H1 (cell line): ENCODE measurements around the gene ZBTB2. TPM values are rescaled to one million over a fixed set of nuclear protein-coding genes. Genes with fewer than 3 reads are reported as not detected.
A peak's percentile ranks its signal among the peaks of the same experiment; 100 is the strongest.

Experiments used
- CTCF ChIA-PET: fragments of 300-600 bp; sonication (Branson Sonifier 250); formaldehyde crosslinking; loops from one replicate; lab custom pipeline; 2021; ENCODE audit not compliant: partially characterized antibody; lab: Charles Lee
- POLR2A ChIA-PET: fragments of 300-600 bp; sonication (Branson Sonifier 250); formaldehyde crosslinking; loops from one replicate; lab custom pipeline; 2021; ENCODE audit warnings: inconsistent platforms; ENCODE audit not compliant: partially characterized antibody; lab: Charles Lee
- DNase-seq, 2 experiments: peaks; one replicate each; pipeline versions ENCODE4 v3.0.0 to v3.0.0-alpha.2; 2010 to 2022; ENCODE audit warnings: low spot score in 2 of 2, low read depth in 1 of 2, mixed read lengths in 1 of 2
- FAIRE-seq: peaks from 2 replicates; lab custom pipeline; 2011; peaks lifted over from hg19 to GRCh38; lab: Jason Lieb, UNC
- H2AFZ ChIP-seq: 2 replicates; pipeline ENCODE4 v1.8.1; 2012; ENCODE audit warnings: low read length, inconsistent platforms
- H2AK5ac ChIP-seq: 2 replicates; pipeline ENCODE4 v1.6.1; 2013; ENCODE audit warnings: low read depth, low read length
- H2BK120ac ChIP-seq: replicated peaks from 2 replicates; pipeline ENCODE3; 2013; ENCODE audit warnings: low read depth, low read length, inconsistent platforms
- H2BK12ac ChIP-seq: 2 replicates; pipeline ENCODE4 v1.6.1; 2013; ENCODE audit warnings: low read depth, low read length
- H2BK15ac ChIP-seq: 2 replicates; pipeline ENCODE4 v1.6.1; 2013; ENCODE audit warnings: low read length
- H2BK20ac ChIP-seq: 2 replicates; pipeline ENCODE4 v1.6.1; 2013; ENCODE audit warnings: low read length
- H2BK5ac ChIP-seq: 2 replicates; pipeline ENCODE4 v1.6.1; 2013; ENCODE audit warnings: low read depth, low read length
- H3K14ac ChIP-seq: 2 replicates; pipeline ENCODE4 v1.6.1; 2013; ENCODE audit warnings: inconsistent platforms; ENCODE audit not compliant: insufficient read length
- H3K18ac ChIP-seq: 2 replicates; pipeline ENCODE4 v1.6.1; 2013; ENCODE audit warnings: low read length; ENCODE audit errors: extremely low read depth
- H3K23ac ChIP-seq: 2 replicates; pipeline ENCODE4 v1.6.1; 2013; ENCODE audit warnings: inconsistent platforms; ENCODE audit not compliant: insufficient read length
- H3K23me2 ChIP-seq: 2 replicates; pipeline ENCODE4 v1.6.1; 2013; ENCODE audit warnings: low read depth, low read length
- H3K27ac ChIP-seq: 2 replicates; pipeline ENCODE4 v1.6.1; 2011; ENCODE audit warnings: low read depth, low read length, inconsistent platforms
- H3K27me3 ChIP-seq, 4 experiments: replicated peaks in 1 of 4; 1 replicate in 1 of 4; 2 replicates in 3 of 4; pipeline versions ENCODE4 v1.6.1 to v1.8.1; 2011 to 2013; ENCODE audit warnings: low read length in 3 of 4, mild to moderate bottlenecking in 3 of 4, inconsistent platforms in 2 of 4, mixed read lengths in 2 of 4, moderate library complexity in 1 of 4; ENCODE audit not compliant: control insufficient read depth in 3 of 4, insufficient read depth in 3 of 4; ENCODE audit errors: extremely low read depth in 1 of 4
- H3K36me3 ChIP-seq, 4 experiments: 2 replicates each; pipeline versions ENCODE4 v1.6.1 to v1.8.1; 2011 to 2013; ENCODE audit warnings: mild to moderate bottlenecking in 4 of 4, low read length in 3 of 4, moderate library complexity in 2 of 4, control low read depth in 1 of 4, inconsistent platforms in 1 of 4; ENCODE audit not compliant: insufficient read depth in 4 of 4, control insufficient read depth in 2 of 4
- H3K4ac ChIP-seq: replicated peaks from 2 replicates; pipeline ENCODE3; 2013; ENCODE audit warnings: low read length, low read depth, mixed read lengths, inconsistent platforms; ENCODE audit not compliant: insufficient read length
- H3K4me1 ChIP-seq, 4 experiments: replicated peaks in 1 of 4; 1 replicate in 1 of 4; 2 replicates in 3 of 4; pipeline versions ENCODE4 v1.6.1 to v1.8.1; 2011 to 2013; ENCODE audit warnings: low read length in 3 of 4, inconsistent platforms in 2 of 4, mixed read lengths in 1 of 4; ENCODE audit not compliant: insufficient read depth in 4 of 4, control insufficient read depth in 3 of 4
- H3K4me2 ChIP-seq, 2 experiments: 2 replicates each; pipeline versions ENCODE4 v1.6.1 to v1.8.1; 2011 to 2013; ENCODE audit warnings: low read depth in 2 of 2, low read length in 2 of 2, control low read depth in 1 of 2, inconsistent platforms in 1 of 2, mild to moderate bottlenecking in 1 of 2; ENCODE audit not compliant: insufficient read depth in 1 of 2
- H3K4me3 ChIP-seq, 4 experiments: fragments of 200-600, 300-600 bp in 1 of 4; sonication (generic), shearing (Covaris generic), sonication (Bioruptor Twin) in 1 of 4; 2 replicates each; pipeline versions ENCODE4 v1.5.1 to v1.8.1; 2011 to 2016; ENCODE audit warnings: low read length in 4 of 4, low read depth in 3 of 4, control low read depth in 2 of 4, inconsistent platforms in 2 of 4, mild to moderate bottlenecking in 2 of 4, mixed read lengths in 1 of 4, moderate library complexity in 1 of 4; ENCODE audit not compliant: insufficient read depth in 2 of 4; ENCODE audit errors: extremely low read depth in 1 of 4
- H3K56ac ChIP-seq: replicated peaks from 2 replicates; pipeline ENCODE3; 2013; ENCODE audit warnings: low read depth, mild to moderate bottlenecking, mixed read lengths, low read length, inconsistent platforms; ENCODE audit not compliant: insufficient read length
- H3K79me1 ChIP-seq: 2 replicates; pipeline ENCODE4 v1.6.1; 2013; ENCODE audit warnings: low read depth, low read length, control low read depth
- H3K79me2 ChIP-seq, 2 experiments: 2 replicates each; pipeline versions ENCODE4 v1.6.1 to v1.8.1; 2012 to 2013; ENCODE audit warnings: low read length in 2 of 2, mild to moderate bottlenecking in 2 of 2, inconsistent platforms in 1 of 2; ENCODE audit not compliant: insufficient read depth in 2 of 2, control insufficient read depth in 1 of 2
- H3K9ac ChIP-seq, 4 experiments: replicated peaks in 1 of 4; 1 replicate in 1 of 4; 2 replicates in 3 of 4; pipeline versions ENCODE4 v1.6.1 to v1.8.1; 2011 to 2013; ENCODE audit warnings: low read depth in 3 of 4, low read length in 3 of 4, control low read depth in 2 of 4, mild to moderate bottlenecking in 2 of 4, moderate library complexity in 2 of 4, inconsistent platforms in 1 of 4; ENCODE audit errors: extremely low read depth in 1 of 4
- H3K9me3 ChIP-seq, 2 experiments: 2 replicates each; pipeline versions ENCODE4 v1.6.1 to v1.8.1; 2012 to 2013; ENCODE audit warnings: mild to moderate bottlenecking in 2 of 2, moderate library complexity in 2 of 2, control low read depth in 1 of 2, inconsistent platforms in 1 of 2, low read depth in 1 of 2, low read length in 1 of 2, mixed read lengths in 1 of 2; ENCODE audit not compliant: insufficient read depth in 2 of 2
- H4K20me1 ChIP-seq, 2 experiments: replicated peaks in 1 of 2; 2 replicates each; pipeline versions ENCODE3 to v1.8.1; 2011 to 2013; ENCODE audit warnings: inconsistent platforms in 2 of 2, low read length in 2 of 2, mild to moderate bottlenecking in 1 of 2; ENCODE audit not compliant: insufficient read depth in 2 of 2, control insufficient read depth in 1 of 2
- H4K5ac ChIP-seq: 2 replicates; pipeline ENCODE4 v1.6.1; 2013; ENCODE audit warnings: low read length, low read depth, mixed read lengths, inconsistent platforms; ENCODE audit not compliant: insufficient read length
- H4K8ac ChIP-seq: 2 replicates; pipeline ENCODE4 v1.8.0; 2013; ENCODE audit warnings: mild to moderate bottlenecking, moderate library complexity, low read length, inconsistent platforms; ENCODE audit not compliant: insufficient read depth; ENCODE audit errors: extremely low read depth
- H4K91ac ChIP-seq: replicated peaks from 2 replicates; pipeline ENCODE3; 2013; ENCODE audit warnings: low read length, mixed read lengths, inconsistent platforms; ENCODE audit not compliant: insufficient read length
- CEBPB ChIP-seq: IDR thresholded peaks from 2 replicates; pipeline ENCODE4 v1.6.1; 2012; ENCODE audit warnings: low read depth, low read length
- CHD1 ChIP-seq: IDR thresholded peaks from 2 replicates; pipeline ENCODE4 v1.6.1; 2012; ENCODE audit warnings: low read depth, low read length, improper control_type of control experiment
- CREB1 ChIP-seq: IDR thresholded peaks from 2 replicates; pipeline ENCODE4 v1.6.1; 2012; ENCODE audit warnings: inconsistent platforms
- KDM1A ChIP-seq: fragments of 200-600, 300-600 bp; sonication (generic); IDR thresholded peaks from 2 replicates; pipeline ENCODE4 v1.7.1; 2016; ENCODE audit warnings: mild to moderate bottlenecking, low read length, borderline replicate concordance
- WGBS, 2 experiments: shearing (Covaris generic) in 1 of 2; methylation state at CpG; one replicate each; pipeline versions ENCODE4 v1.1.6 to v1.1.7; 2013 to 2015; ENCODE audit warnings: low lambda C conversion rate in 2 of 2, mixed read lengths in 2 of 2, inconsistent platforms in 1 of 2, low coverage in 1 of 2, missing lambda C conversion rate in 1 of 2; ENCODE audit not compliant: insufficient replicate concordance in 2 of 2, insufficient coverage in 1 of 2, insufficient read length in 1 of 2; ENCODE audit errors: extremely low coverage in 1 of 2, missing lambda C conversion rate in 1 of 2; 5-methylcytosine and 5-hydroxymethylcytosine counted together
- polyA plus RNA-seq, 7 experiments: library from polyadenylated mRNA; depleted of rRNA in 3 of 7; stranded (reverse) in 5 of 7; unstranded in 2 of 7; fragments of >200 nt in 5 of 7; fragments of 200-250 nt in 2 of 7; gene quantifications; 1 replicate in 5 of 7; 2 replicates in 1 of 7; 4 replicates in 1 of 7; pipeline versions ENCODE4 v1.2.1 to v1.2.3, GENCODE V29; 2011 to 2013; ENCODE audit warnings: missing spikeins in 2 of 7, mixed read lengths in 2 of 7
- total RNA-seq: library from RNA; stranded (reverse); fragmentation: NEBNext Ultra II Directional; extraction: Animal tissue kit (Norgen Biotek cat#: 25700); gene quantifications from 2 replicates; pipeline ENCODE4 v1.2.1, GENCODE V29; 2021
- TF ChIP-seq, protein P1 (sequence below): IDR thresholded peaks from 2 replicates; pipeline ENCODE4 v1.6.1; 2011; ENCODE audit warnings: low read depth, mild to moderate bottlenecking, low read length; ENCODE audit not compliant: insufficient read depth

The ZBTB2 gene
- total and polyA plus RNA-seq, 2 of the 8 experiments (the other 6 are each of a cell fraction or from before 2014, with no cell fraction given) = 16.1 to 23.7 TPM

DNA sequence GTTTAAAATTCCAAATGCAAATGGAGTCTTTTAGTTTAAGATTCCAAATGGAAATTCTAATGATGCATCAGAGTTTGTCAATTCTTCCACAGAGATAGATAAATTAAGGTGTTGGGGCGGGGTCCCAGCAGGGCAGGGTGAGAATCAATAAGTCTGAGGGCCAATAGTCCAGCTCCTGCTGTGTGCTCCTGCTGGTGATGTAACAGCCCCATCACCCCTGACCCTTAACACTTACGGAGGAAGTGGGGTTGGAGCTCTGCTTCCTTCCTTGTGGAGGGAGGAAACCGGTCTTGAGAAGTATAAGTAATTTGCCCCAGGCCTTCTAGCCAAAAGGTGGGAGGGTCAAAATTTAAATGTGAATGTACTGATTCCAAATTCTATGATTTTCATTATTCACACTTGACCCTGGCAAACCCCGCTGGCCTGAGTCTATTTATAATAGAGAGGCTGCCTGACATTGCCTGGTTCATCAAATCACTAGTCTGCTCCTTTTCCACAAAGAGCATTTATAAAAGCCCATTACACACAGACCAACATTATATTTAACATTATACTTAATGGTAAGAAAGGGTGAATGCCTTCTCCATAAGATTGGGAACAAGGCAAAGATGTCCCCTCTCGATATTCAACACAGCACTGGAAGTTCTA lies 17.2 kb downstream of the ZBTB2 start:
- DNase-seq (peak in 1 of 2 experiments; percentile 45), FAIRE-seq (no peak)
- Histone ChIP-seq H2BK12ac (no peak overlapping the region), H3K4me2 (peak overlapping the region; percentile 11 to 20; a peak in 2 of 4 replicates), H3K79me1 (peaks cover 6% of the 10 kb centered on the region; the same call in 1 of the 2 replicates), H3K4me3 (no peak overlapping the region), H3K23me2 (no peaks in the 10 kb centered on the region), H3K36me3 (peaks cover 0 to 16% (median 0%) of the 10 kb centered on the region in 4 experiments; a peak in 4 of 8 replicates), H3K4ac (no peak overlapping the region), H2BK5ac (peak overlapping the region; percentile 6; the same call in 1 of the 2 replicates), H2AK5ac (no peak overlapping the region), H3K27ac (no peak overlapping the region), H3K23ac (no peak overlapping the region), H3K56ac (no peak overlapping the region), H2BK20ac (no peak overlapping the region), H2BK15ac (no peak overlapping the region), H3K4me1 (peaks cover 0 to 9% (median 4%) of the 10 kb centered on the region in 4 experiments; a peak in 3 of 7 replicates), H3K9me3 (no peaks in the 10 kb centered on the region), H4K5ac (no peak overlapping the region), H3K18ac (no peak overlapping the region), H2AFZ (no peak overlapping the region), H4K20me1 (peaks cover 0 to 3% of the 10 kb centered on the region in 2 experiments), H3K14ac (no peak overlapping the region), H2BK120ac (no peak overlapping the region), H4K8ac (no peak overlapping the region; the same call in 1 of the 2 replicates), H3K9ac (no peak overlapping the region), H3K27me3 (no peaks in the 10 kb centered on the region), H4K91ac (no peak overlapping the region), H3K79me2 (peaks cover 4 to 52% of the 10 kb centered on the region in 2 experiments; a peak in 3 of 4 replicates)
- no peak for TF ChIP-seq CREB1
- TF ChIP-seq CEBPB = peak; percentile 41; the same call in 1 of the 2 replicates
- TF ChIP-seq KDM1A = no peak
- TF ChIP-seq CHD1 = no peak
- TF ChIP-seq, protein P1, sequence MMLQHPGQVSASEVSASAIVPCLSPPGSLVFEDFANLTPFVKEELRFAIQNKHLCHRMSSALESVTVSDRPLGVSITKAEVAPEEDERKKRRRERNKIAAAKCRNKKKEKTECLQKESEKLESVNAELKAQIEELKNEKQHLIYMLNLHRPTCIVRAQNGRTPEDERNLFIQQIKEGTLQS = 0 out of 2 replicates have a peak, but pooled peaks have one; percentile 6
- 61% methylated on average over 5 of the region's 5 CpGs; no CpG with 5 or more reads in 1 of the 2 experiments for WGBS, 2 experiments
- ChIA-PET CTCF (interaction anchor here (0.9 to 1.8 kb wide), 3 partner anchors 40 to 360 kb away, joined by 3 to 4 read pairs (median 3); no protein-coding TSS in a partner anchor), POLR2A (interaction anchor here (1.2 to 3.4 kb wide), 3 partner anchors 10 to 133 kb away, joined by 3 to 16 read pairs (median 6); no protein-coding TSS in a partner anchor)
